OCI-LY3 (cell line): ENCODE data around the gene GRXCR2.

Experiments used
- H2AFZ ChIP-seq: fragments of 200-600, 300-600 bp; shearing (Covaris generic); 2 replicates; pipeline ENCODE4 v1.6.0; 2014; ENCODE audit warnings: antibody characterized with exemption, low read depth, low read length
- H3K27ac ChIP-seq: fragments of 200-600, 300-600 bp; sonication (generic); 2 replicates; pipeline ENCODE4 v1.5.1; 2014; ENCODE audit warnings: mild to moderate bottlenecking, low read length, moderate library complexity, mixed read lengths
- H3K27me3 ChIP-seq: fragments of 200-600, 300-600 bp; sonication (generic); 2 replicates; pipeline ENCODE4 v1.6.1; 2014; ENCODE audit warnings: low read depth, low read length, mixed read lengths
- H3K36me3 ChIP-seq: fragments of 200-600, 300-600 bp; sonication (generic); replicated peaks from 2 replicates; pipeline ENCODE3; 2014; ENCODE audit warnings: low read depth, low read length, mixed read lengths
- H3K4me1 ChIP-seq: fragments of 300-600, 200-600 bp; sonication (generic); 2 replicates; pipeline ENCODE4 v1.6.1; 2014; ENCODE audit warnings: low read length, mixed read lengths
- H3K4me2 ChIP-seq: fragments of 200-600, 300-600 bp; sonication (generic); 2 replicates; pipeline ENCODE4 v1.6.1; 2014; ENCODE audit warnings: low read length, mixed read lengths
- H3K4me3 ChIP-seq: fragments of 300-600, 200-600 bp; sonication (generic); 2 replicates; pipeline ENCODE4 v1.5.1; 2014; ENCODE audit warnings: antibody characterized with exemption, mild to moderate bottlenecking, low read length, moderate library complexity
- H3K79me2 ChIP-seq: fragments of 300-600, 200-600 bp; shearing (Covaris generic); 2 replicates; pipeline ENCODE4 v1.6.1; 2014; ENCODE audit warnings: mild to moderate bottlenecking, low read length, mixed read lengths
- H3K9ac ChIP-seq: fragments of 300-600, 200-600 bp; shearing (Covaris generic); 2 replicates; pipeline ENCODE4 v1.6.0; 2014; ENCODE audit warnings: mild to moderate bottlenecking, low read length, moderate library complexity
- H3K9me3 ChIP-seq: fragments of 200-600, 300-600 bp; shearing (Covaris generic); 2 replicates; pipeline ENCODE4 v1.6.1; 2014; ENCODE audit warnings: low read length, mixed read lengths; ENCODE audit not compliant: insufficient read depth
- H4K20me1 ChIP-seq: fragments of 200-600, 300-600 bp; sonication (generic); 2 replicates; pipeline ENCODE4 v1.6.1; 2016; ENCODE audit warnings: low read length, mixed read lengths; ENCODE audit not compliant: insufficient read depth
- CTCF ChIP-seq: fragments of 200-600, 300-600 bp; sonication (generic); IDR thresholded peaks from 2 replicates; pipeline ENCODE4 v1.5.1; 2014; ENCODE audit warnings: antibody characterized with exemption, low read length, low read depth
- EZH2phosphoT487 ChIP-seq: fragments of 200-600 bp; shearing (Covaris generic); IDR thresholded peaks from 2 replicates; pipeline ENCODE4 v1.6.1; 2018; ENCODE audit warnings: antibody characterized with exemption, mixed run types, low read depth

GRXCR2 gene

GRCh38 chr5:145859453-145859852 is 13.4 kb downstream of the GRXCR2 start:
- H3K27me3 ChIP-seq = no peaks in the 10 kb centered on the region
- no peak overlapping the region for H3K4me2 ChIP-seq
- H3K4me1 ChIP-seq = no peaks in the 10 kb centered on the region
- H3K36me3 ChIP-seq = no peaks in the 10 kb centered on the region
- H3K27ac ChIP-seq = no peak overlapping the region
- H2AFZ ChIP-seq = no peak overlapping the region
- no peak overlapping the region for H3K9ac ChIP-seq
- H3K9me3 ChIP-seq = no peaks in the 10 kb centered on the region
- no peak for TF ChIP-seq CTCF
- no peak for TF ChIP-seq EZH2phosphoT487
- no peaks in the 10 kb centered on the region for H3K79me2 ChIP-seq
- H4K20me1 ChIP-seq = no peaks in the 10 kb centered on the region
- no peak overlapping the region for H3K4me3 ChIP-seq

GRCh38 chr5:145858959-145859358 is 13.9 kb downstream of the GRXCR2 start:
- Histone ChIP-seq H3K4me1 (no peaks in the 10 kb centered on the region), H3K79me2 (no peaks in the 10 kb centered on the region), H3K4me2 (no peak overlapping the region), H4K20me1 (no peaks in the 10 kb centered on the region), H3K9me3 (no peaks in the 10 kb centered on the region), H2AFZ (no peak overlapping the region), H3K36me3 (no peaks in the 10 kb centered on the region), H3K9ac (no peak overlapping the region), H3K27me3 (no peaks in the 10 kb centered on the region), H3K4me3 (no peak overlapping the region), H3K27ac (no peak overlapping the region)
- TF ChIP-seq CTCF (no peak), EZH2phosphoT487 (no peak)

GRCh38 chr5:145856285-145856818 is 16.5 kb downstream of the GRXCR2 start:
- Histone ChIP-seq H3K36me3 (no peaks in the 10 kb centered on the region), H2AFZ (no peak overlapping the region), H3K4me2 (no peak overlapping the region), H3K9ac (no peak overlapping the region), H3K4me1 (no peaks in the 10 kb centered on the region), H3K27me3 (no peaks in the 10 kb centered on the region), H3K9me3 (no peaks in the 10 kb centered on the region), H3K79me2 (no peaks in the 10 kb centered on the region), H3K4me3 (no peak overlapping the region), H4K20me1 (no peaks in the 10 kb centered on the region), H3K27ac (no peak overlapping the region)
- no peak for TF ChIP-seq EZH2phosphoT487
- no peak for TF ChIP-seq CTCF

- no peak for TF ChIP-seq CTCF
- no peaks in the 10 kb centered on the region for H3K4me1 ChIP-seq
- no peaks in the 10 kb centered on the region for H4K20me1 ChIP-seq
- no peak overlapping the region for H3K27ac ChIP-seq
- H3K9ac ChIP-seq = no peak overlapping the region
- no peak overlapping the region for H2AFZ ChIP-seq
- no peaks in the 10 kb centered on the region for H3K27me3 ChIP-seq
- no peak overlapping the region for H3K4me2 ChIP-seq
- H3K4me3 ChIP-seq = no peak overlapping the region
- H3K36me3 ChIP-seq = no peaks in the 10 kb centered on the region
- no peaks in the 10 kb centered on the region for H3K79me2 ChIP-seq
- no peaks in the 10 kb centered on the region for H3K9me3 ChIP-seq
Observed at GRCh38 chr5:145855763-145856267, 17.0 kb downstream of the GRXCR2 start.
